ENCODE measurements around the gene MAJIN. TPM values are rescaled to one million over a fixed set of nuclear protein-coding genes. Genes with fewer than 3 reads are reported as not detected.
"Not testable (repeated sequence)": the region's sequence is repeated elsewhere in the genome, so short reads cannot be mapped to it uniquely, and the experiment has no call there.

MAJIN gene
- total RNA-seq, 1 donor from 2014 or later, result not detected

GRCh38 chr11:64990222-64990923, 18.5 kb upstream of the MAJIN start:
- H3K27me3 Mint-ChIP-seq (ENCODE audit: unreplicated experiment), result peaks cover 2% of the 10 kb centered on the region
- TF ChIP-seq CTCF (IDR thresholded peaks at IDR 0.05), result no peak
- H3K36me3 Mint-ChIP-seq (ENCODE audit: unreplicated experiment), result no peaks in the 10 kb centered on the region
- no peak for DNase-seq (ENCODE audit: extremely low spot score, unreplicated experiment)
- no peak overlapping the region for H3K27ac Mint-ChIP-seq (ENCODE audit: unreplicated experiment)
- H3K9me3 Mint-ChIP-seq (ENCODE audit: unreplicated experiment), result no peaks in the 10 kb centered on the region
- H3K4me3 Mint-ChIP-seq (ENCODE audit: unreplicated experiment), result no peak overlapping the region
- H3K4me1 Mint-ChIP-seq (ENCODE audit: unreplicated experiment), result peaks cover 5% of the 10 kb centered on the region

GRCh38 chr11:64989416-64989815, 17.5 kb upstream of the MAJIN start:
- H3K27me3 Mint-ChIP-seq (ENCODE audit: unreplicated experiment), result peaks cover 5% of the 10 kb centered on the region
- H3K36me3 Mint-ChIP-seq (ENCODE audit: unreplicated experiment), result no peaks in the 10 kb centered on the region
- DNase-seq (ENCODE audit: extremely low spot score, unreplicated experiment), result no peak
- no peaks in the 10 kb centered on the region for H3K9me3 Mint-ChIP-seq (ENCODE audit: unreplicated experiment)
- TF ChIP-seq CTCF (IDR thresholded peaks at IDR 0.05), result no peak
- H3K4me3 Mint-ChIP-seq (ENCODE audit: unreplicated experiment), result no peak overlapping the region
- no peak overlapping the region for H3K27ac Mint-ChIP-seq (ENCODE audit: unreplicated experiment)
- H3K4me1 Mint-ChIP-seq (ENCODE audit: unreplicated experiment), result peaks cover 5% of the 10 kb centered on the region

- Mint-ChIP-seq H3K4me3 (ENCODE audit: unreplicated experiment) (no peak overlapping the region), H3K27me3 (ENCODE audit: unreplicated experiment) (peaks cover 3% of the 10 kb centered on the region), H3K36me3 (ENCODE audit: unreplicated experiment) (no peaks in the 10 kb centered on the region), H3K4me1 (ENCODE audit: unreplicated experiment) (peaks cover 5% of the 10 kb centered on the region), H3K9me3 (ENCODE audit: unreplicated experiment) (no peaks in the 10 kb centered on the region), H3K27ac (ENCODE audit: unreplicated experiment) (no peak overlapping the region)
- DNase-seq (ENCODE audit: extremely low spot score, unreplicated experiment), result no peak
- no peak for TF ChIP-seq CTCF (IDR thresholded peaks at IDR 0.05)
Observed at GRCh38 chr11:64987998-64988854, 16.3 kb upstream of the MAJIN start.

GRCh38 chr11:64983339-64983738, 11.4 kb upstream of the MAJIN start:
- H3K9me3 Mint-ChIP-seq (ENCODE audit: unreplicated experiment); H3K4me3 Mint-ChIP-seq (ENCODE audit: unreplicated experiment); H3K36me3 Mint-ChIP-seq (ENCODE audit: unreplicated experiment); H3K4me1 Mint-ChIP-seq (ENCODE audit: unreplicated experiment); DNase-seq (ENCODE audit: extremely low spot score, unreplicated experiment); H3K27ac Mint-ChIP-seq (ENCODE audit: unreplicated experiment): not testable (repeated sequence)
- peaks cover 21% of the 10 kb centered on the region for H3K27me3 Mint-ChIP-seq (ENCODE audit: unreplicated experiment)

- no peak overlapping the region for H3K27ac Mint-ChIP-seq (ENCODE audit: unreplicated experiment)
- peaks cover 9% of the 10 kb centered on the region for H3K27me3 Mint-ChIP-seq (ENCODE audit: unreplicated experiment)
- no peaks in the 10 kb centered on the region for H3K36me3 Mint-ChIP-seq (ENCODE audit: unreplicated experiment)
- no peak for DNase-seq (ENCODE audit: extremely low spot score, unreplicated experiment)
- H3K9me3 Mint-ChIP-seq (ENCODE audit: unreplicated experiment), result no peaks in the 10 kb centered on the region
- no peak for TF ChIP-seq CTCF (IDR thresholded peaks at IDR 0.05)
- H3K4me1 Mint-ChIP-seq (ENCODE audit: unreplicated experiment), result no peaks in the 10 kb centered on the region
- H3K4me3 Mint-ChIP-seq (ENCODE audit: unreplicated experiment), result no peak overlapping the region
Observed at GRCh38 chr11:64976651-64977050, 4.7 kb upstream of the MAJIN start.

Data from osteocyte (in vitro differentiated cells).